NCI-H128 (cell line): ENCODE results near the gene E2F6.

Experiments
- DNase-seq: peaks from one replicate; lab custom pipeline; 2025; ENCODE audit not compliant: unreplicated experiment; lab: John Stamatoyannopoulos, UW

E2F6 gene

DNA sequence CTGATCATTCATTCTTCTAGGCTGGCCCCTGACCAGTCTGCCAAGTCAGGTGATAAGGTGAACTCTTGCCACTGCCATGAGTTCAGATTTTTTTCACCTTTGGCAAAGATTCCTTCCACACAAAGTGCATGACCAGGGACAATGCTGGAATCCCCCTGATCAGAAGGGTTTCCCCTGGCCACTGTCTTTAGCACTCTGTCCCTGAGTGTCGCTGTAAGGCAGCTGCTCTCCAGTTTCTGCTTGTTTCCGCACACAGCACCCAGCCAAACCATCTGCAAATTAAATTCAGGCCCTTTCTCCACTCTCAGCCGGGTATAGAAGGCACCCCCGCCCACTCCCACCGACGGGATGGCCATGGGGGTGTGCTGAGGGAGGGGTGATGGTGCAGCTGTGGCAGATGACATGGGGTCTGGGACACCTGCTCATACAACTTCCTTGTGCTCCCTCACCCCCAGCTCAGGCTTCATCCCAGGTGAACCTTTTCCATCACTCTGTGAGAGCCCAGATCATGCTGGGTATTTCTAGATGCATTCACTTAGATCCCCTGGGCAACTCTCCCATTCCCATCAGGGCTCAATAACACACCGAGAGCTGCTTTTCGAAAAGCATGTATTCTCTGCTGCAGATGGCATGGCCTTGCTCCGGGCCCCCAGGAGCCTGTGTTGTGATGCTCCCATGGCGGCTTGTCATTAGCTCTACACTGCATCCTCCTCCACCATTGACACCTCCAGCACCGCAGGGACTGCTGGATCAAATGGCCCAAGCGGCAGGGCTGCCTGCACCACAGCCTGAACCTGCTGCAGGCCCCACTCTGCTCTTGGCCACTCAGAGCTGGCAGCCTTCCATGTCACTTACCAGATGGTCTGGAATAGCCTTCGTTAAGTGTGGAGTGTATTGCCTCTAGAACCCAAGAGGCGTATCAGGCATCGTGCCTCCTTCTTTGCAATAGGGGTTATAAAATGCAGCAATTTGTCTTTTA lies 69.2 kb downstream of the E2F6 start:
- peak; percentile 28 for DNase-seq

DNA sequence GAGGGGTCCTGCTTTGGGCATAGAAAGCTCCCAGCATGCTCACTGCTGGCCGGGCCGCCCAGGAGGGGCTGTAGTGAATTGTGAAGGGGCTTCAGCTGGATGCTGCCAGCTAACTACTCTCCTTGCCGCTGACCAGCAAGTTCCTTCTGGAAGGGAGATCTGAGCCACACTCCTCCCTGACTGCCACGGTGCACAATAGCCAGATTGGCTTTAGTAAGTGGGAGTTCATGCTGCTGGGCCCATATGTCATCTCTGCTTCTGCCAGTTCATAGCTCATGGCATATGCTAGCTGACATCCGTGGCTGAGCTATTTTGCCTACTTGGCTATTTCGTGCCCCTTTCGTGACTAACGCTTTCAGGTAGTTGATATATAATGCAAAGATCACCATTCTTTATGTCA lies 69.9 kb downstream of the E2F6 start:
- DNase-seq, result no peak

DNA sequence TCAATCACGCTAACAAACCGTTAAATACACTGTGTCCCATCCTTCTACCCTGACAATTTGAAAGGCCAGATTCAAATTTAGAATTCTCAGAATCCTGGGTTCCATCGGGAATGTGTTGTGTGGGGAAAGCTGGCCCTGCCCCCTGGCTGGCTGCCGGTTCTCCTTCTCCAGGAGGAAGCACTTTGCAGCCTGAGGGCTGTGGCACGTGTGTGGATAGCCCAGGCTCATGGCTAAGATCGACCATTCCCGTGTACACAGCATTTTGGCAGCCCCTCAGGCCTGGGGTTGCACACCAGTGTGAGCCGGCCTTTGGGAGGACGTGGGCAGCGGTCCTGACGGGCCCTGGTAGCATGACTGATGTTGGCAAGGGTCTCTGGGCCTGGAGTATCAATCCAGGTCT lies 70.6 kb downstream of the E2F6 start:
- DNase-seq, result no peak
